SK-N-SH (cell line): ENCODE measurements around the gene ANKRD65. TPM values are rescaled to one million over a fixed set of nuclear protein-coding genes. Genes with fewer than 3 reads are reported as not detected.

Source experiments
- CTCF ChIA-PET: fragments of 300-600, 350-600 bp; formaldehyde crosslinking; extraction: SDS; loops from one replicate; lab custom pipeline; 2021; lab: Yijun Ruan, JAX
- POLR2A ChIA-PET: fragments of 350-600 bp; sonication (Branson Sonifier 250); formaldehyde crosslinking; extraction: SDS; loops from one replicate; lab custom pipeline; 2020; ENCODE audit warnings: antibody characterized with exemption, inconsistent platforms; lab: Yijun Ruan, JAX
- DNase-seq: peaks from one replicate; pipeline ENCODE4 v3.0.0; 2012
- H2AFZ ChIP-seq: fragments of 200-600 bp; sonication (generic); 2 replicates; pipeline ENCODE4 v1.8.1; 2016; ENCODE audit warnings: antibody characterized with exemption, mild to moderate bottlenecking, low read depth
- H3F3A ChIP-seq: fragments of 200-600 bp; sonication (generic); replicated peaks from 2 replicates; pipeline ENCODE3; 2016; ENCODE audit warnings: antibody characterized with exemption, mild to moderate bottlenecking; ENCODE audit not compliant: insufficient read depth
- H3K27ac ChIP-seq, 2 experiments: fragments of 200-500 bp in 1 of 2; fragments of 200-600 bp in 1 of 2; sonication (Bioruptor generic) in 1 of 2; sonication (generic), shearing (Covaris generic) in 1 of 2; 2 replicates each; pipeline versions ENCODE4 v1.5.1 to v1.6.1; 2014 to 2016; ENCODE audit warnings: low read depth in 2 of 2, inconsistent platforms in 1 of 2, low read length in 1 of 2, mild to moderate bottlenecking in 1 of 2, mixed read lengths in 1 of 2
- H3K27me3 ChIP-seq: fragments of 200-600 bp; sonication (generic), shearing (Covaris generic); 2 replicates; pipeline ENCODE4 v1.6.1; 2016; ENCODE audit warnings: mixed run types; ENCODE audit not compliant: insufficient read depth
- H3K36me3 ChIP-seq, 2 experiments: fragments of 200-500 bp in 1 of 2; fragments of 200-600 bp in 1 of 2; sonication (Bioruptor generic) in 1 of 2; sonication (generic) in 1 of 2; replicated peaks in 1 of 2; 2 replicates each; pipeline versions ENCODE3 to v1.5.1; 2014 to 2016; ENCODE audit warnings: low read length in 1 of 2, mild to moderate bottlenecking in 1 of 2; ENCODE audit not compliant: insufficient read depth in 2 of 2, control insufficient read depth in 1 of 2
- H3K4me1 ChIP-seq, 2 experiments: fragments of 200-500 bp in 1 of 2; fragments of 200-600 bp in 1 of 2; sonication (Bioruptor generic) in 1 of 2; sonication (generic), shearing (Covaris generic) in 1 of 2; 2 replicates each; pipeline versions ENCODE4 v1.5.1 to v1.6.1; 2014 to 2016; ENCODE audit warnings: low read depth in 1 of 2, low read length in 1 of 2, mixed run types in 1 of 2; ENCODE audit not compliant: insufficient read depth in 2 of 2, control insufficient read depth in 1 of 2
- H3K4me2 ChIP-seq: fragments of 200-600 bp; sonication (generic), shearing (Covaris generic); 2 replicates; pipeline ENCODE4 v1.6.1; 2017; ENCODE audit warnings: mixed run types
- H3K4me3 ChIP-seq, 2 experiments: fragments of 200-500 bp in 1 of 2; fragments of 200-600 bp in 1 of 2; sonication (Bioruptor generic) in 1 of 2; sonication (generic), shearing (Covaris generic) in 1 of 2; 2 replicates each; pipeline versions ENCODE4 v1.5.1 to v1.8.1; 2014 to 2016; ENCODE audit warnings: low read depth in 2 of 2, inconsistent platforms in 1 of 2, low read length in 1 of 2, mild to moderate bottlenecking in 1 of 2, mixed read lengths in 1 of 2, moderate library complexity in 1 of 2
- H3K79me2 ChIP-seq: fragments of 200-600 bp; sonication (generic); 2 replicates; pipeline ENCODE4 v1.8.1; 2017; ENCODE audit warnings: mild to moderate bottlenecking; ENCODE audit not compliant: insufficient read depth
- H3K9ac ChIP-seq: fragments of 200-600 bp; sonication (generic); 2 replicates; pipeline ENCODE4 v1.6.1; 2017; ENCODE audit warnings: mixed run types
- H3K9me2 ChIP-seq: fragments of 200-600 bp; sonication (generic); 2 replicates; pipeline ENCODE4 v1.6.1; 2017; ENCODE audit warnings: mixed run types
- H3K9me3 ChIP-seq: fragments of 200-600 bp; sonication (generic); 2 replicates; pipeline ENCODE4 v1.6.1; 2017; ENCODE audit warnings: mixed run types, mild to moderate bottlenecking, moderate library complexity
- H4K20me1 ChIP-seq: fragments of 200-600 bp; sonication (generic); 2 replicates; pipeline ENCODE4 v1.6.1; 2017; ENCODE audit warnings: mild to moderate bottlenecking, mixed run types; ENCODE audit not compliant: insufficient read depth
- CHD2 ChIP-seq: fragments of 150-350 bp; IDR thresholded peaks from 2 replicates; pipeline ENCODE4 v1.6.1; 2018; ENCODE audit warnings: low read length; ENCODE audit not compliant: partially characterized antibody
- ELF1 ChIP-seq: IDR thresholded peaks from 2 replicates; pipeline ENCODE4 v1.4.0; 2012
- FOSL2 ChIP-seq: IDR thresholded peaks from 2 replicates; pipeline ENCODE4 v1.4.0; 2012; ENCODE audit warnings: low read depth, mild to moderate bottlenecking, moderate library complexity, borderline replicate concordance
- FOXJ3 ChIP-seq: sonication (generic); formaldehyde crosslinking; IDR thresholded peaks from 2 replicates; pipeline ENCODE4 v1.5.1; 2020; ENCODE audit warnings: mild to moderate bottlenecking, missing genetic modification reagents
- FOXM1 ChIP-seq: IDR thresholded peaks from 2 replicates; pipeline ENCODE4 v1.4.0; 2012; ENCODE audit warnings: low read depth, mild to moderate bottlenecking
- GABPA ChIP-seq: IDR thresholded peaks from 2 replicates; pipeline ENCODE4 v1.4.0; 2012; ENCODE audit warnings: low read depth, mild to moderate bottlenecking
- GATA2 ChIP-seq: sonication (generic); formaldehyde crosslinking; IDR thresholded peaks from 2 replicates; pipeline ENCODE4 v1.5.0; 2020; ENCODE audit warnings: mild to moderate bottlenecking, missing genetic modification reagents
- MEF2A ChIP-seq: IDR thresholded peaks from 2 replicates; pipeline ENCODE4 v1.4.0; 2012; ENCODE audit warnings: low read depth, borderline replicate concordance
- MXI1 ChIP-seq: IDR thresholded peaks from 2 replicates; pipeline ENCODE4 v1.6.1; 2012; ENCODE audit warnings: mild to moderate bottlenecking, low read depth, low read length, improper control_type of control experiment
- NFIC ChIP-seq: IDR thresholded peaks from 2 replicates; pipeline ENCODE4 v1.4.0; 2012; ENCODE audit warnings: borderline replicate concordance
- NRF1 ChIP-seq: IDR thresholded peaks from 2 replicates; pipeline ENCODE4 v1.6.1; 2012; ENCODE audit warnings: low read depth, mild to moderate bottlenecking, low read length
- RAD21 ChIP-seq: IDR thresholded peaks from 2 replicates; pipeline ENCODE4 v1.6.1; 2012; ENCODE audit warnings: mild to moderate bottlenecking, low read length
- SMC3 ChIP-seq: IDR thresholded peaks from 2 replicates; pipeline ENCODE4 v1.6.1; 2012; ENCODE audit warnings: low read depth, low read length, improper control_type of control experiment
- TAF1 ChIP-seq: IDR thresholded peaks from 2 replicates; pipeline ENCODE4 v1.6.1; 2012; ENCODE audit warnings: low read depth, mild to moderate bottlenecking, low read length, moderate library complexity, borderline replicate concordance
- WGBS: methylation state at CpG from one replicate; pipeline ENCODE4 v1.1.6; 2017; ENCODE audit warnings: low lambda C conversion rate; 5-methylcytosine and 5-hydroxymethylcytosine counted together
- polyA plus RNA-seq, 3 experiments: library from polyadenylated mRNA; depleted of rRNA; stranded (reverse); fragments of >200 nt; gene quantifications; 2 replicates each; pipeline ENCODE4 v1.2.3, GENCODE V29; 2012
- TF ChIP-seq, protein P1 (sequence below): IDR thresholded peaks from 2 replicates; pipeline ENCODE4 v1.4.0; 2012; ENCODE audit warnings: low read depth
- TF ChIP-seq, protein P2 (sequence below): fragments of 200-600 bp; sonication (generic); IDR thresholded peaks from 2 replicates; pipeline ENCODE4 v1.6.1; 2017; ENCODE audit warnings: antibody characterized with exemption, mild to moderate bottlenecking, moderate library complexity
- TF ChIP-seq, protein P3 (sequence below): IDR thresholded peaks from 2 replicates; pipeline ENCODE4; 2012

ANKRD65 gene
- polyA plus RNA-seq, 1 of the 3 experiments (the other 2 are of a cell fraction): 0.07 TPM

DNA sequence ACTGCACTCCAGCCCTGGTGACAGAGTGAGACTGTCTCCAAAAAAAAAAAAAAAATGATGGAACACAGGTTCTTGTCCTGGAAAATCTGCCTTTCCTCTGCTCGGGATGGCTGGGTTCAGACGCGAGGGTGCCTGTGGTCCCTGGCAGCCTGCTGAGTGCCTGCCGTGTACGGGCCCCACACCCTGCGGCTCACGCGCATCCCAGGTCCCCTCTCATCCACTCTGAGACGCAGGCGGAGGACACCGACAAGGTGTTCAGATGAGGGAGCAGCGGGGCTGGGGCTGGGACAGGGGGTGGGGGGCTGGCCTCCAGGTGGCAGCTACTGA is 4.3 kb upstream of the ANKRD65 start:
- H3K27ac ChIP-seq: no peak overlapping the region
- no peak overlapping the region for H2AFZ ChIP-seq
- no peaks in the 10 kb centered on the region for H3K9me3 ChIP-seq
- DNase-seq: no peak
- H3K9ac ChIP-seq: no peak overlapping the region
- WGBS: 90% methylated on average over 9 of the region's 12 CpGs
- H3K4me1 ChIP-seq: peaks cover 0 to 3% of the 10 kb centered on the region in 2 experiments; a peak in 2 of 4 replicates
- no peaks in the 10 kb centered on the region for H3K79me2 ChIP-seq
- H3K36me3 ChIP-seq: no peaks in the 10 kb centered on the region
- H3K9me2 ChIP-seq: no peaks in the 10 kb centered on the region
- H3F3A ChIP-seq: peaks cover 3% of the 10 kb centered on the region
- no peaks in the 10 kb centered on the region for H3K27me3 ChIP-seq
- CTCF ChIA-PET: no interaction called here
- H4K20me1 ChIP-seq: no peaks in the 10 kb centered on the region
- no peak overlapping the region for H3K4me3 ChIP-seq
- H3K4me2 ChIP-seq: no peak overlapping the region
- no peak for TF ChIP-seq FOSL2
- POLR2A ChIA-PET: no interaction called here

DNA sequence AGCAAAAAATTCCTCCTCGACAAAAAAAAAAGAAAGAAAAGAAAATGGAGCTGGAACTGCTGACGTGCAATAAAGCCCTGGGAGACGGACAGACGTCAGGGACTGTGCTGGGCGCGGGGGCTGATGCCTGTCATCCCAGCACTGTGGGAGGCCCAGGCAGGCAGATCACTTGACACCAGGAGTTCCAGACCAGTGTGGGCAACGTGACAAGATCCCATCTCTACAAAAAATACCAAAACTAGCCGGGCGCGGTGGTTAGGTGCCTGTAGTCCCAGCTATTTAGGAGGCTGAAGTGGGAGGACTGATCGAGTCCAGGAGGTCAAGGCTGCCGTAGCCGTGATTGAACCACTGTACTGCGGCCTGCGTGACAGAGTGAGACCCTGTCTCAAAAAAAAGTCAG is 3.6 kb upstream of the ANKRD65 start:
- no peaks in the 10 kb centered on the region for H3K27me3 ChIP-seq

More for the DNA sequence above, 3.6 kb upstream of the ANKRD65 start:
- Histone ChIP-seq H3K4me1 (no peaks in the 10 kb centered on the region; a peak in 2 of 4 replicates), H3K4me3 (no peak overlapping the region), H4K20me1 (no peaks in the 10 kb centered on the region), H3K27ac (no peak overlapping the region), H3K79me2 (no peaks in the 10 kb centered on the region), H3F3A (peaks cover 3% of the 10 kb centered on the region), H3K9me3 (no peaks in the 10 kb centered on the region), H3K9ac (no peak overlapping the region), H3K36me3 (no peaks in the 10 kb centered on the region), H2AFZ (no peak overlapping the region), H3K9me2 (no peaks in the 10 kb centered on the region), H3K4me2 (no peak overlapping the region)
- WGBS: 97% methylated on average over 15 of the region's 15 CpGs
- CTCF ChIA-PET: interaction anchor here (0.9 kb wide), 1 partner anchor 20 kb away, joined by 3 read pairs; no protein-coding TSS in a partner anchor
- POLR2A ChIA-PET: no interaction called here
- TF ChIP-seq FOXJ3 (no peak), NRF1 (no peak), FOXM1 (no peak), RAD21 (no peak), NFIC (no peak), ELF1 (no peak), GABPA (no peak), MXI1 (no peak), MEF2A (no peak), CHD2 (no peak), TAF1 (no peak), GATA2 (CRISPR knock-in tag) (no peak), SMC3 (no peak)
- TF ChIP-seq, protein P1, sequence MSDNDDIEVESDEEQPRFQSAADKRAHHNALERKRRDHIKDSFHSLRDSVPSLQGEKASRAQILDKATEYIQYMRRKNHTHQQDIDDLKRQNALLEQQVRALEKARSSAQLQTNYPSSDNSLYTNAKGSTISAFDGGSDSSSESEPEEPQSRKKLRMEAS: no peak
- TF ChIP-seq, protein P2, sequence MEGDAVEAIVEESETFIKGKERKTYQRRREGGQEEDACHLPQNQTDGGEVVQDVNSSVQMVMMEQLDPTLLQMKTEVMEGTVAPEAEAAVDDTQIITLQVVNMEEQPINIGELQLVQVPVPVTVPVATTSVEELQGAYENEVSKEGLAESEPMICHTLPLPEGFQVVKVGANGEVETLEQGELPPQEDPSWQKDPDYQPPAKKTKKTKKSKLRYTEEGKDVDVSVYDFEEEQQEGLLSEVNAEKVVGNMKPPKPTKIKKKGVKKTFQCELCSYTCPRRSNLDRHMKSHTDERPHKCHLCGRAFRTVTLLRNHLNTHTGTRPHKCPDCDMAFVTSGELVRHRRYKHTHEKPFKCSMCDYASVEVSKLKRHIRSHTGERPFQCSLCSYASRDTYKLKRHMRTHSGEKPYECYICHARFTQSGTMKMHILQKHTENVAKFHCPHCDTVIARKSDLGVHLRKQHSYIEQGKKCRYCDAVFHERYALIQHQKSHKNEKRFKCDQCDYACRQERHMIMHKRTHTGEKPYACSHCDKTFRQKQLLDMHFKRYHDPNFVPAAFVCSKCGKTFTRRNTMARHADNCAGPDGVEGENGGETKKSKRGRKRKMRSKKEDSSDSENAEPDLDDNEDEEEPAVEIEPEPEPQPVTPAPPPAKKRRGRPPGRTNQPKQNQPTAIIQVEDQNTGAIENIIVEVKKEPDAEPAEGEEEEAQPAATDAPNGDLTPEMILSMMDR: no peak
- TF ChIP-seq, protein P3, sequence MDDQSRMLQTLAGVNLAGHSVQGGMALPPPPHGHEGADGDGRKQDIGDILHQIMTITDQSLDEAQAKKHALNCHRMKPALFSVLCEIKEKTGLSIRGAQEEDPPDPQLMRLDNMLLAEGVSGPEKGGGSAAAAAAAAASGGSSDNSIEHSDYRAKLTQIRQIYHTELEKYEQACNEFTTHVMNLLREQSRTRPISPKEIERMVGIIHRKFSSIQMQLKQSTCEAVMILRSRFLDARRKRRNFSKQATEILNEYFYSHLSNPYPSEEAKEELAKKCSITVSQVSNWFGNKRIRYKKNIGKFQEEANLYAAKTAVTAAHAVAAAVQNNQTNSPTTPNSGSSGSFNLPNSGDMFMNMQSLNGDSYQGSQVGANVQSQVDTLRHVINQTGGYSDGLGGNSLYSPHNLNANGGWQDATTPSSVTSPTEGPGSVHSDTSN: no peak
- DNase-seq: no peak
